Measurements from ENCODE around the gene PCSK2.
"Not testable (repeated sequence)": the region's sequence is repeated elsewhere in the genome, so short reads cannot be mapped to it uniquely, and the experiment has no call there.

PCSK2 gene

GRCh38 chr20:17226410-17227218 is at the start of gene PCSK2:
Gene PCSK2, plus strand, starts transcription at chr20:17227040. Its CDS starts 266 bp downstream, at chr20:17227306.
- no peak for DNase-seq

- DNase-seq = no peak
Measured at GRCh38 chr20:17177341-17177740, 49.5 kb upstream of the PCSK2 start.

- DNase-seq = no peak
Measured at GRCh38 chr20:17179840-17180239, 47.0 kb upstream of the PCSK2 start.

- no peak for DNase-seq
Measured at GRCh38 chr20:17189976-17190695, 36.7 kb upstream of the PCSK2 start.

GRCh38 chr20:17197041-17197440 is 29.8 kb upstream of the PCSK2 start:
- no peak for DNase-seq

GRCh38 chr20:17202030-17202429 is 24.8 kb upstream of the PCSK2 start:
- DNase-seq = no peak

GRCh38 chr20:17202673-17203072 is 24.2 kb upstream of the PCSK2 start:
- no peak for DNase-seq

GRCh38 chr20:17205084-17205813 is 21.6 kb upstream of the PCSK2 start:
- DNase-seq = no peak

- DNase-seq = no peak
Measured at GRCh38 chr20:17210387-17210786, 16.5 kb upstream of the PCSK2 start.

- DNase-seq = no peak
Measured at GRCh38 chr20:17210983-17211382, 15.9 kb upstream of the PCSK2 start.

- DNase-seq = no peak
Measured at GRCh38 chr20:17215167-17215566, 11.7 kb upstream of the PCSK2 start.

- DNase-seq = not testable (repeated sequence)
Measured at GRCh38 chr20:17219856-17220255, 7.0 kb upstream of the PCSK2 start.

GRCh38 chr20:17223553-17223952 is 3.3 kb upstream of the PCSK2 start:
- no peak for DNase-seq

- DNase-seq = no peak
Measured at GRCh38 chr20:17225851-17226409, 910 bp upstream of the PCSK2 start.

- no peak for DNase-seq
Measured at GRCh38 chr20:17227219-17227575, 357 bp downstream of the PCSK2 start.

GRCh38 chr20:17227669-17228623 is 1.1 kb downstream of the PCSK2 start:
- no peak for DNase-seq

GRCh38 chr20:17228624-17229061 is 1.8 kb downstream of the PCSK2 start:
- no peak for DNase-seq

GRCh38 chr20:17229256-17229655 is 2.4 kb downstream of the PCSK2 start:
- DNase-seq = no peak

- no peak for DNase-seq
Measured at GRCh38 chr20:17233626-17234025, 6.8 kb downstream of the PCSK2 start.

- DNase-seq = no peak
Measured at GRCh38 chr20:17236766-17237165, 9.9 kb downstream of the PCSK2 start.

- DNase-seq = no peak
Measured at GRCh38 chr20:17248224-17248623, 21.4 kb downstream of the PCSK2 start.

- no peak for DNase-seq
Measured at GRCh38 chr20:17262786-17263185, 35.9 kb downstream of the PCSK2 start.

Measured in CD4-positive, alpha-beta T cell treated with Interleukin-4 for 4 hours (primary cell).